ENCODE results near the gene EXOC4. TPM values are rescaled to one million over a fixed set of nuclear protein-coding genes. Genes with fewer than 3 reads are reported as not detected.

EXOC4 gene
- total and polyA plus RNA-seq, 2 donors (not counting 3 experiments of a cell fraction or from before 2014, with no cell fraction given): 20.3 to 73.1 TPM

DNA sequence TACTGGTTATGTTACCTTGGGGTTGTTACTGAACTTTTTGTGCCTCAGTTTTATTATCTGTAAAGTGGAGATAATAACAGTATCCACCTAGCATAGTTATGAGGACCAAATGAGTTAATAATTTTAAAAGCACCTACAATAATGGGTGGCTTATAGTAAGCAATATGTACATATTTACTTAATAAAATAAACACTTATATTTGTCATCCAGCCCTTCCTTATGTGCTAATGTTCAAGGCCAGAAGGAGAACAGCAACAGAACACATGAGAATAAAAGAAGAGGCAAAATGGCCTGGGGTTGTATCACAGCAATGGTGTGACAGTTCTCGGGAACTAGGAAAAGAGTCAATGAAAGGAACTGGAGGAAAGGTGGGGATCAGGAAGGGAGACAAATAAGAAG lies 618.9 kb downstream of the EXOC4 start:
- Histone ChIP-seq H3K27me3 (ENCODE audit: control insufficient read depth in 2 of 2, insufficient read depth in 2 of 2, low read length in 2 of 2) (no peaks in the 10 kb centered on the region), H3K9ac (replicated peaks; ENCODE audit: extremely low read depth, insufficient read depth, low read length) (no peak overlapping the region), H3K79me2 (ENCODE audit: control insufficient read depth, insufficient read depth, low read length) (no peaks in the 10 kb centered on the region), H3K4me1 (ENCODE audit: control insufficient read depth, extremely low read depth, insufficient read depth, low read length) (no peaks in the 10 kb centered on the region), H4K20me1 (replicated peaks; ENCODE audit: control insufficient read depth, extremely low read depth, insufficient read depth, low read length) (no peaks in the 10 kb centered on the region), H3K36me3 (ENCODE audit: control insufficient read depth in 2 of 2, extremely low read depth in 1 of 2, insufficient read depth in 2 of 2, low read length in 2 of 2) (no peaks in the 10 kb centered on the region), H3K4me3 (replicated peaks in 1 of 3; ENCODE audit: insufficient read depth in 1 of 3, low read depth in 1 of 3, low read length in 3 of 3) (no peak overlapping the region), H3K27ac (ENCODE audit: insufficient read depth, low read depth, low read length) (no peak overlapping the region), H3K9me1 (replicated peaks; ENCODE audit: control insufficient read depth, extremely low read depth, insufficient read depth, low read length) (no peaks in the 10 kb centered on the region), H3K4me2 (ENCODE audit: insufficient read depth, low read length) (no peak overlapping the region), H3K9me3 (replicated peaks; ENCODE audit: control insufficient read depth, insufficient read depth, low read length) (no peaks in the 10 kb centered on the region), H2AFZ (ENCODE audit: low read depth, low read length) (no peak overlapping the region)
- no peak for DNase-seq (ENCODE audit: low read depth, low spot score)
- TF ChIP-seq MYC (IDR thresholded peaks at IDR 0.05; ENCODE audit: low read depth, low read length) (no peak), GATA2 (IDR thresholded peaks at IDR 0.05; ENCODE audit: insufficient read depth, insufficient read length, low read depth, low read length) (no peak), FOS (IDR thresholded peaks at IDR 0.05; ENCODE audit: borderline replicate concordance, insufficient read depth, low read length) (no peak)
- TF ChIP-seq, protein P1, sequence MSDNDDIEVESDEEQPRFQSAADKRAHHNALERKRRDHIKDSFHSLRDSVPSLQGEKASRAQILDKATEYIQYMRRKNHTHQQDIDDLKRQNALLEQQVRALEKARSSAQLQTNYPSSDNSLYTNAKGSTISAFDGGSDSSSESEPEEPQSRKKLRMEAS (IDR thresholded peaks at IDR 0.05; ENCODE audit: insufficient read depth, insufficient read length): no peak
- TF ChIP-seq, protein P2, sequence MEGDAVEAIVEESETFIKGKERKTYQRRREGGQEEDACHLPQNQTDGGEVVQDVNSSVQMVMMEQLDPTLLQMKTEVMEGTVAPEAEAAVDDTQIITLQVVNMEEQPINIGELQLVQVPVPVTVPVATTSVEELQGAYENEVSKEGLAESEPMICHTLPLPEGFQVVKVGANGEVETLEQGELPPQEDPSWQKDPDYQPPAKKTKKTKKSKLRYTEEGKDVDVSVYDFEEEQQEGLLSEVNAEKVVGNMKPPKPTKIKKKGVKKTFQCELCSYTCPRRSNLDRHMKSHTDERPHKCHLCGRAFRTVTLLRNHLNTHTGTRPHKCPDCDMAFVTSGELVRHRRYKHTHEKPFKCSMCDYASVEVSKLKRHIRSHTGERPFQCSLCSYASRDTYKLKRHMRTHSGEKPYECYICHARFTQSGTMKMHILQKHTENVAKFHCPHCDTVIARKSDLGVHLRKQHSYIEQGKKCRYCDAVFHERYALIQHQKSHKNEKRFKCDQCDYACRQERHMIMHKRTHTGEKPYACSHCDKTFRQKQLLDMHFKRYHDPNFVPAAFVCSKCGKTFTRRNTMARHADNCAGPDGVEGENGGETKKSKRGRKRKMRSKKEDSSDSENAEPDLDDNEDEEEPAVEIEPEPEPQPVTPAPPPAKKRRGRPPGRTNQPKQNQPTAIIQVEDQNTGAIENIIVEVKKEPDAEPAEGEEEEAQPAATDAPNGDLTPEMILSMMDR (IDR thresholded peaks at IDR 0.05; ENCODE audit: extremely low read depth in 1 of 2, insufficient read depth in 1 of 2, low read depth in 1 of 2, low read length in 2 of 2): no peak
- BruUV-seq (replicated peaks): no TSS peak
- dilution Hi-C loops (cut with MboI; ENCODE audit: extremely low pct_ligation_motif_present, low sequenced_read_pairs): no loop called here
- intact Hi-C loops (cut with micrococcal nuclease): no loop called here
- FAIRE-seq: no peak
- ChIA-PET POLR2A (no interaction called here), CTCF (no interaction called here)

DNA sequence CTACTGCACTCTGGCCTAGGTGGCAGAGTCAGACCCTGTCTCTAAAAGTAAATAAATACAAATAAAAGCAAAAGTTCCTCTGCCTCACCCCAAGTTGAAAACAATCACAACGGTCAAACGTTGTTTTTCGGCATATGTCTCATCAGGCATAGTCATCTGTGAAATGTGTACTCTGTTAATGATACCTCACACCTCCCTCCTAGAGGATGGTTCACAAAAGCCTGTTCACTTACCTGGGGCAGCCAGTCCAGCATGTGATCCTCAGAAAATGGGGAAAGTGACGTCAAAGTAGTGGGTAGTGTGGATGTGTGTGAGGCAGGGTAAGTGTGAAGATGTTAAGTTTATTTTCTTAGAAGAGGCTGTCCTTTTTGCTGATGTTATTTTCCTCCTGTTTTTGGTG lies 620.3 kb downstream of the EXOC4 start:
- Histone ChIP-seq H3K4me1 (ENCODE audit: control insufficient read depth, extremely low read depth, insufficient read depth, low read length) (no peaks in the 10 kb centered on the region), H3K9me3 (replicated peaks; ENCODE audit: control insufficient read depth, insufficient read depth, low read length) (no peaks in the 10 kb centered on the region), H3K79me2 (ENCODE audit: control insufficient read depth, insufficient read depth, low read length) (no peaks in the 10 kb centered on the region), H4K20me1 (replicated peaks; ENCODE audit: control insufficient read depth, extremely low read depth, insufficient read depth, low read length) (no peaks in the 10 kb centered on the region), H3K27me3 (ENCODE audit: control insufficient read depth in 2 of 2, insufficient read depth in 2 of 2, low read length in 2 of 2) (no peaks in the 10 kb centered on the region), H3K36me3 (ENCODE audit: control insufficient read depth in 2 of 2, extremely low read depth in 1 of 2, insufficient read depth in 2 of 2, low read length in 2 of 2) (no peaks in the 10 kb centered on the region), H3K9me1 (replicated peaks; ENCODE audit: control insufficient read depth, extremely low read depth, insufficient read depth, low read length) (no peaks in the 10 kb centered on the region), H3K4me3 (replicated peaks in 1 of 3; ENCODE audit: insufficient read depth in 1 of 3, low read depth in 1 of 3, low read length in 3 of 3) (no peak overlapping the region), H3K4me2 (ENCODE audit: insufficient read depth, low read length) (no peak overlapping the region), H3K9ac (replicated peaks; ENCODE audit: extremely low read depth, insufficient read depth, low read length) (no peak overlapping the region), H2AFZ (ENCODE audit: low read depth, low read length) (no peak overlapping the region), H3K27ac (ENCODE audit: insufficient read depth, low read depth, low read length) (no peak overlapping the region)
- DNase-seq (ENCODE audit: low read depth, low spot score) (no peak), FAIRE-seq (no peak)
- TF ChIP-seq, protein P2 (IDR thresholded peaks at IDR 0.05; ENCODE audit: extremely low read depth in 1 of 2, insufficient read depth in 1 of 2, low read depth in 1 of 2, low read length in 2 of 2): no peak
- no peak for TF ChIP-seq POLR2A (IDR thresholded peaks at IDR 0.05; ENCODE audit: low read depth, low read length)
- no peak for TF ChIP-seq GATA2 (IDR thresholded peaks at IDR 0.05; ENCODE audit: insufficient read depth, insufficient read length, low read depth, low read length)
- TF ChIP-seq JUN (IDR thresholded peaks at IDR 0.05; ENCODE audit: borderline replicate concordance, insufficient read depth, insufficient read length, low read depth): no peak
- no peak for TF ChIP-seq EZH2 (IDR thresholded peaks at IDR 0.05; ENCODE audit: borderline replicate concordance, low read depth, low read length, severe bottlenecking)
- TF ChIP-seq, protein P1 (IDR thresholded peaks at IDR 0.05; ENCODE audit: insufficient read depth, insufficient read length): no peak
- no peak for TF ChIP-seq MYC (IDR thresholded peaks at IDR 0.05; ENCODE audit: low read depth, low read length)
- no peak for TF ChIP-seq FOS (IDR thresholded peaks at IDR 0.05; ENCODE audit: borderline replicate concordance, insufficient read depth, low read length)
- no TSS peak for BruUV-seq (replicated peaks)
- POLR2A ChIA-PET: no interaction called here
- intact Hi-C loops (cut with micrococcal nuclease): no loop called here
- CTCF ChIA-PET: no interaction called here
- dilution Hi-C loops (cut with MboI; ENCODE audit: extremely low pct_ligation_motif_present, low sequenced_read_pairs): no loop called here
